Fibroblast of skin of scalp (primary cell): ENCODE data around the gene GJA1.
A peak's percentile ranks its signal among the peaks of the same experiment; 100 is the strongest.
"Not testable (repeated sequence)": the region's sequence is repeated elsewhere in the genome, so short reads cannot be mapped to it uniquely, and the experiment has no call there.

ENCODE experiments used
- DNase-seq: peaks from one replicate; pipeline ENCODE4 v3.0.0-alpha.2; 2013

Gene GJA1

GRCh38 chr6:121437851-121438651 lies 2.6 kb downstream of the GJA1 start:
- peak; percentile 79 for DNase-seq

- DNase-seq, result no peak
Observed at GRCh38 chr6:121438869-121439268, 3.4 kb downstream of the GJA1 start.

- DNase-seq, result no peak
Observed at GRCh38 chr6:121439475-121439874, 4.0 kb downstream of the GJA1 start.

- no peak for DNase-seq
Observed at GRCh38 chr6:121439926-121440325, 4.5 kb downstream of the GJA1 start.

GRCh38 chr6:121441477-121441876 lies 6.0 kb downstream of the GJA1 start:
- no peak for DNase-seq

- DNase-seq, result peak; percentile 50
Observed at GRCh38 chr6:121442576-121442975, 7.1 kb downstream of the GJA1 start.

- peak; percentile 39 for DNase-seq
Observed at GRCh38 chr6:121443971-121444541, 8.6 kb downstream of the GJA1 start.

GRCh38 chr6:121446705-121447104 lies 11.3 kb downstream of the GJA1 start:
- not testable (repeated sequence) for DNase-seq

GRCh38 chr6:121447746-121448145 lies 12.3 kb downstream of the GJA1 start:
- DNase-seq, result not testable (repeated sequence)

GRCh38 chr6:121448528-121448927 lies 13.1 kb downstream of the GJA1 start:
- not testable (repeated sequence) for DNase-seq

GRCh38 chr6:121449331-121449730 lies 13.9 kb downstream of the GJA1 start:
- DNase-seq, result no peak

- DNase-seq, result no peak
Observed at GRCh38 chr6:121450242-121450641, 14.8 kb downstream of the GJA1 start.

GRCh38 chr6:121451250-121451649 lies 15.8 kb downstream of the GJA1 start:
- no peak for DNase-seq

- DNase-seq, result no peak
Observed at GRCh38 chr6:121453191-121453590, 17.7 kb downstream of the GJA1 start.

GRCh38 chr6:121460170-121460569 lies 24.7 kb downstream of the GJA1 start:
- DNase-seq, result no peak

GRCh38 chr6:121463087-121463486 lies 27.6 kb downstream of the GJA1 start:
- DNase-seq, result no peak

- no peak for DNase-seq
Observed at GRCh38 chr6:121465101-121465500, 29.7 kb downstream of the GJA1 start.

GRCh38 chr6:121479486-121480098 lies 44.1 kb downstream of the GJA1 start:
- DNase-seq, result no peak

- no peak for DNase-seq
Observed at GRCh38 chr6:121480099-121480713, 44.8 kb downstream of the GJA1 start.

GRCh38 chr6:121482004-121482693 lies 46.7 kb downstream of the GJA1 start:
- peak; percentile 74 for DNase-seq

GRCh38 chr6:121482751-121483150 lies 47.3 kb downstream of the GJA1 start:
- DNase-seq, result no peak

- DNase-seq, result peak; percentile 4
Observed at GRCh38 chr6:121485359-121485811, 49.9 kb downstream of the GJA1 start.

GRCh38 chr6:121491576-121491975 lies 56.1 kb downstream of the GJA1 start:
- no peak for DNase-seq
